B cell (primary cell): ENCODE data around the gene ELMOD3. TPM values are rescaled to one million over a fixed set of nuclear protein-coding genes. Genes with fewer than 3 reads are reported as not detected.

Experiments
- ATAC-seq: fragments of 200-7000 bp; cut with Tn5 transposase; one replicate; pipeline ENCODE4 v1.10.0; 2021; ENCODE audit warnings: low read depth, mild to moderate bottlenecking, moderate number of reproducible peaks, moderate library complexity
- CTCF ChIA-PET: fragments of 350-600 bp; sonication (Branson Sonifier 250); formaldehyde crosslinking; loops from one replicate; lab custom pipeline; 2021; ENCODE audit warnings: antibody characterized with exemption, inconsistent platforms; lab: Charles Lee
- POLR2A ChIA-PET: fragments of 350-600 bp; sonication (Branson Sonifier 250); formaldehyde crosslinking; loops from one replicate; lab custom pipeline; 2021; ENCODE audit warnings: antibody characterized with exemption; lab: Charles Lee
- DNase-seq: peaks from one replicate; pipeline ENCODE4 v3.0.0; 2013
- H2AFZ ChIP-seq: 2 replicates; pipeline ENCODE4 v1.6.1; 2012; ENCODE audit warnings: mild to moderate bottlenecking, low read depth, low read length; ENCODE audit not compliant: insufficient read depth, poor library complexity, severe bottlenecking
- H3K27ac ChIP-seq, 2 donors: 1 replicate in 1 of 2; 2 replicates in 1 of 2; pipeline ENCODE4 v1.5.1; 2012 to 2013; ENCODE audit warnings: low read length in 2 of 2, mild to moderate bottlenecking in 2 of 2, moderate library complexity in 1 of 2
- H3K27me3 ChIP-seq, 4 experiments: fragments of 200-600 bp in 1 of 4; sonication (generic) in 1 of 4; replicated peaks in 1 of 4; 1 replicate in 2 of 4; 2 replicates in 2 of 4; pipeline versions ENCODE4 v1.6.1 to v1.7.0; 2013 to 2016; ENCODE audit warnings: low read length in 3 of 4, mild to moderate bottlenecking in 2 of 4, mixed read lengths in 1 of 4, moderate library complexity in 1 of 4; ENCODE audit not compliant: insufficient read depth in 4 of 4, control insufficient read depth in 3 of 4; ENCODE audit errors: control extremely low read depth in 1 of 4
- H3K36me3 ChIP-seq, 2 experiments: replicated peaks in 1 of 2; 1 replicate in 1 of 2; 2 replicates in 1 of 2; pipeline versions ENCODE4 v1.6.1 to v1.7.1; 2013; ENCODE audit warnings: low read length in 1 of 2; ENCODE audit not compliant: insufficient read depth in 2 of 2, control insufficient read depth in 1 of 2; ENCODE audit errors: control extremely low read depth in 1 of 2, extremely low read depth in 1 of 2
- H3K4me1 ChIP-seq, 2 donors: fragments of 200-600 bp in 1 of 2; sonication (generic) in 1 of 2; 1 replicate in 1 of 2; 2 replicates in 1 of 2; pipeline versions ENCODE4 v1.5.1 to v1.6.1; 2013 to 2017; ENCODE audit warnings: low read length in 2 of 2; ENCODE audit not compliant: control insufficient read depth in 2 of 2, insufficient read depth in 2 of 2
- H3K4me2 ChIP-seq: replicated peaks from 2 replicates; pipeline ENCODE3; 2012; ENCODE audit warnings: mild to moderate bottlenecking, low read depth, low read length; ENCODE audit not compliant: poor library complexity, severe bottlenecking
- H3K4me3 ChIP-seq, 5 experiments: fragments of 200-600 bp in 1 of 5; sonication (generic) in 1 of 5; 1 replicate in 3 of 5; 2 replicates in 2 of 5; pipeline versions ENCODE4 v1.5.1 to v1.7.0; 2011 to 2016; ENCODE audit warnings: low read length in 4 of 5, mild to moderate bottlenecking in 4 of 5, low read depth in 2 of 5, control low read depth in 1 of 5, moderate library complexity in 1 of 5; ENCODE audit not compliant: insufficient read depth in 1 of 5; ENCODE audit errors: control extremely low read depth in 1 of 5, extremely low read depth in 1 of 5
- H3K79me2 ChIP-seq: fragments of 200-600 bp; sonication (generic); one replicate; pipeline ENCODE4 v1.6.0; 2016; ENCODE audit warnings: low read length; ENCODE audit not compliant: control insufficient read depth, insufficient read depth
- H3K9ac ChIP-seq: fragments of 200-600 bp; sonication (generic); 2 replicates; pipeline ENCODE4 v1.6.1; 2017; ENCODE audit warnings: mild to moderate bottlenecking, low read length, moderate library complexity
- H3K9me3 ChIP-seq, 3 donors: one replicate each; pipeline versions ENCODE4 v1.6.1 to v1.7.1; 2013; ENCODE audit warnings: low read length in 2 of 3; ENCODE audit not compliant: control insufficient read depth in 2 of 3, insufficient read depth in 1 of 3; ENCODE audit errors: control extremely low read depth in 1 of 3
- H4K20me1 ChIP-seq: 2 replicates; pipeline ENCODE4 v1.6.0; 2012; ENCODE audit warnings: mild to moderate bottlenecking, low read length; ENCODE audit not compliant: insufficient read depth, control insufficient read depth, poor library complexity, severe bottlenecking
- H3K27ac Mint-ChIP-seq: one replicate; pipeline ENCODE4 v1.8.0; 2021; ENCODE audit warnings: mixed read lengths
- H3K27me3 Mint-ChIP-seq: one replicate; pipeline ENCODE4 v1.8.0; 2021; ENCODE audit warnings: mixed read lengths
- H3K4me1 Mint-ChIP-seq: one replicate; pipeline ENCODE4 v1.8.0; 2021; ENCODE audit warnings: mixed read lengths
- H3K4me3 Mint-ChIP-seq: one replicate; pipeline ENCODE4 v1.8.0; 2021; ENCODE audit warnings: mixed read lengths
- H3K9me3 Mint-ChIP-seq: one replicate; pipeline ENCODE4 v1.8.0; 2022; ENCODE audit warnings: mixed read lengths; ENCODE audit not compliant: insufficient read depth
- CTCF ChIP-seq: fragments of 200-600 bp; IDR thresholded peaks from one replicate; pipeline ENCODE4 v1.8.0; 2022; ENCODE audit warnings: antibody characterized with exemption, mild to moderate bottlenecking
- EZH2 ChIP-seq: IDR thresholded peaks from 2 replicates; pipeline ENCODE4 v1.6.1; 2012; ENCODE audit warnings: borderline replicate concordance, low read depth, mild to moderate bottlenecking, moderate library complexity, low read length; ENCODE audit not compliant: insufficient read depth, poor library complexity, severe bottlenecking
- WGBS: methylation state at CpG from one replicate; pipeline ENCODE4 v1.1.5; 2013; ENCODE audit warnings: missing lambda C conversion rate; ENCODE audit not compliant: insufficient coverage; 5-methylcytosine and 5-hydroxymethylcytosine counted together
- intact Hi-C: fragments of 100-400 bp; cut with micrococcal nuclease; formaldehyde crosslinking; loops from one replicate; pipeline ENCODE4 v1.10.0; 2022
- polyA plus RNA-seq: library from polyadenylated mRNA; depleted of rRNA; stranded (reverse); fragments of >200 nt; gene quantifications from 2 replicates; pipeline ENCODE4 v1.2.3, GENCODE V29; 2012
- total RNA-seq, 2 donors: library from RNA; stranded (reverse); fragments of 120-200 nt in 1 of 2; gene quantifications; 1 replicate in 1 of 2; 2 replicates in 1 of 2; pipeline versions ENCODE4 v1.2.3 to v1.2.4, GENCODE V29; 2013 to 2022

ELMOD3 gene
- total and polyA plus RNA-seq, 2 donors (not counting 1 experiment from before 2014, with no cell fraction given) = 34.3 to 57.6 TPM

GRCh38 chr2:85398426-85399182, 44.0 kb downstream of the ELMOD3 start:
- no peaks in the 10 kb centered on the region for H3K27me3 Mint-ChIP-seq

More at GRCh38 chr2:85398426-85399182, 44.0 kb downstream of the ELMOD3 start:
- Histone ChIP-seq H3K27me3 (no peaks in the 10 kb centered on the region), H3K36me3 (peaks cover 5 to 79% of the 10 kb centered on the region in 2 experiments), H3K4me1 (peaks cover 13 to 18% of the 10 kb centered on the region in 2 donors), H4K20me1 (no peaks in the 10 kb centered on the region), H3K4me2 (no peak overlapping the region), H3K9ac (no peak overlapping the region), H2AFZ (no peak overlapping the region), H3K27ac (no peak overlapping the region), H3K4me3 (no peak overlapping the region), H3K9me3 (peaks cover 0 to 2% (median 0%) of the 10 kb centered on the region in 3 donors), H3K79me2 (no peaks in the 10 kb centered on the region)
- 97% methylated on average over 7 of the region's 8 CpGs for WGBS
- intact Hi-C loops = no loop called here
- no peak for ATAC-seq
- POLR2A ChIA-PET = interaction anchor here (1.0 kb wide), 1 partner anchor 15 kb away, joined by 7 read pairs; no protein-coding TSS in a partner anchor
- no peaks in the 10 kb centered on the region for H3K9me3 Mint-ChIP-seq
- TF ChIP-seq EZH2 (no peak), CTCF (no peak)
- CTCF ChIA-PET = no interaction called here
- peaks cover 21% of the 10 kb centered on the region for H3K4me1 Mint-ChIP-seq
- DNase-seq = no peak
- H3K27ac Mint-ChIP-seq = peak overlapping the region; percentile 61
- H3K4me3 Mint-ChIP-seq = no peak overlapping the region
